ENCODE results near the gene NKX2-8.

NKX2-8 gene

GRCh38 chr14:36582011-36582873, at the start of gene NKX2-8:
Gene NKX2-8 (minus strand): TSS chr14:36582614. CDS start chr14:36582389, 225 bp downstream.
- DNase-seq, result peak; percentile 73

- DNase-seq, result no peak
Observed at GRCh38 chr14:36627981-36628380, 45.6 kb upstream of the NKX2-8 start.

GRCh38 chr14:36626151-36626550, 43.7 kb upstream of the NKX2-8 start:
- DNase-seq, result no peak

DNA sequence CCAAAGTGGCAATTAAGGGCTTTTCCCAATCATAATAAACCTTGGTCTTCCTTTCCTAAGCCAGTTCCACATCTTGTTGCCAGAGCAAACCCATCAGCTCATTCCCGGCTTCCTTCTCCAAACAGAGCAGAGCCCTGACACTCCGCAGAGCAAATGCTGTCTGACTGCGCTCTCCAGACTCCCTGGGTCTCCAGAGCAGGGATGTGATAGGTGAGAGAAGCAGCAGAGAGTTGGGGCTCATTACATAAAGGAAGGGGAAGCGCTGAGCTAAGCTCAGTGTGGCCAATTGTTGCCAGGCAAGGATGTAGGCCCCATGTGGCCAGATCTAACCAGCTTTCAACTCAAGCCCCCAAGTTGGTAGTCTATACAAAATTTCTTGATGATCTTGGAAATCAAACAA, 43.0 kb upstream of the NKX2-8 start:
- no peak for DNase-seq

DNA sequence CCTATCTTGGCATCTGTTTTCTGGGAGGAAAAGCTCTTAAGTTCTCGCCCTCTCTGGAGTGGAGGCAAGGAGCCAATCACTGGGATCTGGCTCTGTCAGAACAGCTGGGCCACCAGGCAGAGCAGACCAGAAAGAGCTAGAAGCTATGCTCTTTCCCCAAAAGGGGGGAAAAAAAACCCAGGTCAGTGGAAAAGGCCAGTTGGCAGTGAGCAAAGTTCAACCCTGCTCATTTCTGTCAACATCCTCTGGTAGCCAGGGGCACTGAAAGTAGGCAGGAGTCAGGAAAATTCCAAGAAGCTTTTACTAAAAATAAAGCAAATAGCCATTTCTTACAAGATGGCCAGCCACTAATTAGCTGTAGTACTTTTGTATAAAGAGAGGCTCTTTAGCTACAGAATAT, 42.6 kb upstream of the NKX2-8 start:
- no peak for DNase-seq

DNA sequence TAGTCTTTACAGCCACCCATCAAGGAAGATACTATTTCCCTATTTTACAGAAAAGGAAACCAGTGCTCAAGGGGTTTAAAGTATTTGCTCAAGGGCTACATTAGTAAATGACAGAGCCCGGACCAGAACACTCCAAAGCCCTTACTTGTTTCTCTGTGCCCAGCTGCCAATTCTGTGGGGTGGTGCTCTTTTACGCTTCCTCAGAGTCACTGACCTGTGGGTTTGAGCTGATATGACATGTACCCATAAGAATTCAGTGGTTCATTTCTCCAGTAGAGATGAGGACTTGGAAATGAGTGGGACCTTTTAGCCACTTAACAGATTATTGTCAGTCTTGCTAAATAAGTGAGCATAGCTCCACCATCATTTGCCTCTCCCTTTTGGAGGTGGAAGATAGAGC, 37.4 kb upstream of the NKX2-8 start:
- no peak for DNase-seq

- no peak for DNase-seq
Observed at GRCh38 chr14:36619131-36619530, 36.7 kb upstream of the NKX2-8 start.

DNA sequence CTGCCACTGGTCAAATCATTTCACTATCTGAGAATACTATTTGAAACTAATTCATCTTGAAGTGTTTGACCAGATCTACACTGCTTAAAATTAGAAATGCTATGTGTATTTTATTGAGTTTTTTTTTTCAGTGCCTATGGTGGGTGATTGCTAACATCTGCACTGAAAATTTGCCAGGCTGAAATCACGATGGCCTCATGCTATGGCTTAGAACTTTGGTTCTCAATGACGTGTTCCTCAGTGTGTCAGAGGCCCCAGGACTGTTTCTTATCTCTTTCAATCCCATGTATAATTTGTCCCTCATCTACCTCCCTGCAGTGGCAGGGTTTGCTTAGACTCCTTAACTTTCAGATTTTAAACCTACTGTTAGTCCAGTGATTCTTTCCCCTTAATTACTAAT, 36.2 kb upstream of the NKX2-8 start:
- DNase-seq, result no peak

DNA sequence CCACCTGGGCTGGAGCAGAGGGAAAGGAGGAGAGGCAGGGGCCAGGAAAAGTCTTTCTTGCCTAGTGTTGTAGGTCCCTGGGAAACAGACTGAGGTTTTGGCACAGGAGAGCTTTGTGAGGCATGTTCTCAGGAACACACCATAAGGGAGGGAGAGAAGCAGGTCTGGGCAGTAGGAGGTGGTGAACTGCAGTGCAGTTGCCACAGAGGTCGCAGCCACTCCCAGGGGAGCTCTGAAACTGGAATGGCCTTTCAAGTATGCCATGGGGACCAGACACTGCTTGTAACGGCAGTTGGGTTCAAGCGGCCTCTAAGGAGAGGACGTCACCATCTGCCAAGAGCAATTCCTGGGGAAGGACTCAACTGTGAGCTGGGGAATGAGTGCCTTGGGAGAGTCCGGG, 35.4 kb upstream of the NKX2-8 start:
- no peak for DNase-seq

- DNase-seq, result no peak
Observed at GRCh38 chr14:36605506-36605857, 23.1 kb upstream of the NKX2-8 start.

DNA sequence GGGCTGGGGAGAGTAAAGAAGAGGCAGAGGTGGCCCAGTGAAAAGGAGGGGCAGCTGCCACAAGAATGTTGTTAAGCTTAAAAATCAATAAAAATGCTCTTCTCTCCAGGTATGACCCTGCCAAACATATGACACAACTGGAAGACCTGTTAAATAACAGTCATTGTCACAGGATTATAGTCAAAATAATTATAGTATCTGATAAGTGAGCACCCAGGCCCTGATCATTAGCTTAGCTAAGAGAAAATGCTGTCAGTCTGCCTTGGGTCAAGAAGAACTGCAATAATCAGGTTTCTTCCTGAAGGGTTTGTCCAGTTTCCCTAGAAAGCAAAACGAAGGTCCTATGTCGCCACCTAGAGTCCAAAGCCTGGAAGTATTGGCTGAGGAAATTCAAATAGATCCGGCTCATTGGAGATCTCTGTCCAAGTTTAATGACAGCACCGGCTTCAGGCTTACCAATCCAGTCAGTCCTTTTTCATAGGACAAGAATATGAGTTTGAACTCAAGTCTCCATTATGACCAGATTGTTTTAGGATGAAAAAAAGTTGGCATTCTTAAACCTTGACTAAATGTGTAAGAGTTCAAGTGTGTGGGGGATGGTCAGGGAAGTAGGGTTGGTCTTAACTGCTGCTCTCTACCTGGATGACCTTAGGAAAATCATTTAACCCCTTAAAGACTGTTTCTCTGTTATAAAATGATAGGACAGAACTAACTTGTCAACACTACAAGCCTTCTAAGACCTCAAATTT, 22.5 kb upstream of the NKX2-8 start:
- DNase-seq, result peak; percentile 86

GRCh38 chr14:36600431-36600830, 18.0 kb upstream of the NKX2-8 start:
- DNase-seq, result no peak

- DNase-seq, result peak; percentile 74
Observed at GRCh38 chr14:36591482-36591881, 9.1 kb upstream of the NKX2-8 start.

GRCh38 chr14:36588788-36589187, 6.4 kb upstream of the NKX2-8 start:
- no peak for DNase-seq

GRCh38 chr14:36588119-36588518, 5.7 kb upstream of the NKX2-8 start:
- no peak for DNase-seq

DNA sequence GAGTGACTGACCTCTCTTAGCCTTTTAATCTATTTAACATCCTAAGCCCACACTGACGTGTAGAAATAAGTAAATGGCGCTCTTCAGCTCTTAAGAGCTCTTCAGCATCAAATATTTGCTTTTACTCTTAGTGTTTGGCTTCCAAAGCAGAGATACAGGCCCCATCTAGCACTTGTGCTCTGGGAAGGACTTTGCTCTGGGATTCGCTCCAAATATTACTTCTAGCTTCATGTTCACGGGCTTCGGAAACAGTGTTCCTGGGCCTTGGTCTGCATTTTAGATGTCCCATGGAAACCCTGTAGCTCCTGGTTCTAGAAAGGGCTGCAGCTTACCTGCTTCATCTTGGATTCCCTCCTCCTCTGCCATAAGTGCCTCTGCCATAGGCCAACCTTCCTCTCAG, 2.7 kb upstream of the NKX2-8 start:
- DNase-seq, result no peak

- DNase-seq, result no peak
Observed at GRCh38 chr14:36583893-36584811, 1.7 kb upstream of the NKX2-8 start.

GRCh38 chr14:36583242-36583892, 953 bp upstream of the NKX2-8 start:
- DNase-seq, result no peak

DNA sequence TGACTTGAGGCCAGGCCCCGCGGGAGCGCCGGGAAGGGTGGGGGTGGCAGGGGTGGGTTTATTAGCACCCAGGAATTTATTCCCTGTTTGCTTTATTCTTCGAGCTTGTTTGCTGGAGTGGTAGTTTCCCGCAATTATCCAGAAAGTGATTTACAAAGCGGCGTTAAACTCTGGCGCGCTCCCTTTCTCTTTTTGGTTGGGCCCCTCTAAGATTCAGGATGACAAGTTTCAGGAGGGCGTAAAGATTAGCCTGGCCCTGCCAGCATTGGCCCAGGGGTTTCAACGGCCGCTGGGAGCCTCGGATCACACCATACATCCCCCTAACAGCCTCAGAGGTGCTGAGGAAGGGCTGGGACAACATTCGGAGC, 444 bp upstream of the NKX2-8 start:
- DNase-seq, result no peak

DNA sequence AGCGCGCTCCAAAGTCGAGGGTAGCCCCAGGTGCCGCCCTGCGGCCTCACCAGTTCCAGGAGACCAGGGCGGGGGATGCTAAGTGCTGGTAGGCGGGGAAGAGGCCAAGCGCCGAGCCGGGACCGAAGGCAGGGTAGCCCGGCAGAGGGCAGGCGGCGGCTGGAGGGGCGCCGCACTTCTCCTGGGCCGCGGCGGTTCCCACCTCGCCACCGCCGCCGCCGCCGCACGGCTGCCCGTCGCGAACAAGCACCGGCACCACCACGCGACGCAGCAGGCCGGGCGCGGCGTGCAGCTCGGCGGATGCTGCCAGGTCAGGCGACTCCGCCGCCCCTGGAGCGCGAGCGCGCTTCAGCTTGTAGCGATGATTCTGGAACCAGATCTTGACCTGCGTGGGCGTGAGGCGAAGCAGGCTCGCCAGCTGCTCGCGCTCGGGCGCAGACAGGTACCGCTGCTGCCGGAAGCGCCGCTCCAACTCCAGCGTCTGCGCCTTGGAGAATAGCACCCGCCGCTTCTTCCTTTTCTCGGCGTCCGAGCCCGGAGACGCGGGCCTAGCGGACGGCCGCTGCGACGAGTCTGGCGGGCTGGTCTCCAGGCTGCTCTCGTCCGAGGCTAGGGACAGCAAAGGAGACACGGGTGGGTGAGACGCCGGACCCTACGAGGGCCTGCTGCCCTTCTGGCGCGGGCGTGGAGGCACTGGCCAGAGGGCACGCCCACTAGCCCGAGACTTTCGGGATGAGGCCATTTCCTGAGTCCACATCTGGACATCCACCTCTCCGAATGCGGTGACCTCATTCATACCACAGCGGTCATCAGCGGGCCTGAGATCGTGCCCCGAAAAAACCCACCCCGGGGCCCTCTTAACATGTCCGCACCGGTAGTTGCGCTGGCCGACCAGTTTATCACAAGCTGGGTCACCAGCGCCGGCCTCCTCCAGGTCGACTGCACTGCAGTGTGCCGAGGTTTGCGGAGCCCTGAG, 1.3 kb downstream of the NKX2-8 start:
- DNase-seq, result peak; percentile 79

DNA sequence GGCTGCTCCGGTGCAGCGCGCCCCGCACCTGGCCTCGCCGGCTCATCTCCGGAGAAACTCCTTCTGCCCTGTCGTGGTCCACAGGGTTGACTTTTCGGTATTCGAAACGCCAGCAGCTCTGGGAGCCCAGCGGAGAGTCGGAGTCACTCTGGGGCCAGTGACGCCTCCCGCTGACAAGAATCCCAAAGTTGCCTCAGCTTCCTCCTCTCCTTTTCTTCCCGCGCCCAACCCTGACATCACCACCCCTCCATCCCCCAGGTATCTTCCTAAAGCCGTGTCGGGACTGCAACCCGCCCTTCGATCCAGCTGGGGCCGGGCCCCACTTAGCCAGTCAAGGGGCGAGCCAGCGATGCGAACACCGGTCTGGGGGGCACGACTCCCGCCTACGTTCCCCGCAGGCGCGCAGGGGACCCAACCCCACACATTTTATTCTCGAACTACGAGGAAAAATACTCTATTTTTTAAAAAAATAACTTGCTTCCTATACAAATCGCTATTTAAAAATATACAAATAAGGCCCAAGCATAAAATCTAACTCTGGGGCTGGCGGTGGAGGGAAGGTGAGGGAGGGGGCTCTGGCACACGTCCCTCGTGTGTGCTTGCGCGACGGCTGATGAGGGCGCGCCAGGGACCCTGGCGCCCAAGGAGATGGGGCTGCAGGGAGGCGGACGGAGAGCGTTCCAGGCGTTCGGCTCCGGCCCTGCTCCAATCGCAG, 2.1 kb downstream of the NKX2-8 start:
- peak; percentile 58 for DNase-seq

All from islet precursor cell (in vitro differentiated cells).